Mesendoderm (in vitro differentiated cells): ENCODE results near the gene TAF10.

Experiments
- DNase-seq: peaks from one replicate; pipeline ENCODE4 v3.0.0; 2013
- H2AK5ac ChIP-seq: 2 replicates; pipeline ENCODE4 v1.6.1; 2013; ENCODE audit warnings: low read length, inconsistent platforms
- H2BK120ac ChIP-seq: 2 replicates; pipeline ENCODE4 v1.6.1; 2013; ENCODE audit warnings: low read depth, mild to moderate bottlenecking, low read length, moderate library complexity, mixed read lengths
- H2BK15ac ChIP-seq: replicated peaks from 2 replicates; pipeline ENCODE4 v1.6.1; 2013; ENCODE audit warnings: low read depth, mild to moderate bottlenecking, moderate library complexity
- H2BK5ac ChIP-seq: 2 replicates; pipeline ENCODE4 v1.6.1; 2013; ENCODE audit warnings: low read length, inconsistent platforms
- H3K18ac ChIP-seq: 2 replicates; pipeline ENCODE4 v1.6.1; 2013; ENCODE audit warnings: mild to moderate bottlenecking, low read length, mixed read lengths
- H3K23ac ChIP-seq: one replicate; pipeline ENCODE4 v1.6.1; 2013; ENCODE audit warnings: low read length
- H3K27ac ChIP-seq: 2 replicates; pipeline ENCODE4 v1.5.1; 2013; ENCODE audit warnings: low read depth, mild to moderate bottlenecking, inconsistent platforms, low read length, moderate library complexity
- H3K27me3 ChIP-seq: 2 replicates; pipeline ENCODE4 v1.6.1; 2013; ENCODE audit warnings: low read length, control low read depth, mild to moderate bottlenecking, inconsistent platforms; ENCODE audit not compliant: insufficient read depth, poor library complexity
- H3K36me3 ChIP-seq: 2 replicates; pipeline ENCODE4 v1.6.1; 2013; ENCODE audit warnings: low read length, inconsistent platforms; ENCODE audit not compliant: control insufficient read depth, insufficient read depth
- H3K4ac ChIP-seq: one replicate; pipeline ENCODE4 v1.6.1; 2013; ENCODE audit warnings: low read depth, mild to moderate bottlenecking, low read length, moderate library complexity
- H3K4me1 ChIP-seq: 2 replicates; pipeline ENCODE4 v1.6.1; 2013; ENCODE audit warnings: low read depth, low read length, inconsistent platforms; ENCODE audit not compliant: control insufficient read depth
- H3K4me2 ChIP-seq: 2 replicates; pipeline ENCODE4 v1.6.1; 2013; ENCODE audit warnings: low read length
- H3K4me3 ChIP-seq: 2 replicates; pipeline ENCODE4 v1.5.1; 2013; ENCODE audit warnings: mild to moderate bottlenecking, low read length
- H3K56ac ChIP-seq: one replicate; pipeline ENCODE4 v1.6.1; 2013; ENCODE audit warnings: low read length
- H3K79me1 ChIP-seq: 2 replicates; pipeline ENCODE4 v1.6.1; 2013; ENCODE audit warnings: low read length, inconsistent platforms
- H3K79me2 ChIP-seq: 2 replicates; pipeline ENCODE4 v1.6.1; 2013; ENCODE audit warnings: mild to moderate bottlenecking, low read length; ENCODE audit not compliant: control insufficient read depth, insufficient read depth
- H3K9ac ChIP-seq: 2 replicates; pipeline ENCODE4 v1.6.1; 2013; ENCODE audit warnings: low read length, inconsistent platforms
- H4K5ac ChIP-seq: one replicate; pipeline ENCODE4 v1.6.1; 2013; ENCODE audit warnings: low read length
- H4K8ac ChIP-seq: one replicate; pipeline ENCODE4 v1.6.1; 2013; ENCODE audit warnings: low read depth, mild to moderate bottlenecking, control low read depth, low read length, moderate library complexity
- WGBS: extraction: QIAGEN DNeasy Blood & Tissue Kit; methylation state at CpG from one replicate; pipeline ENCODE4 v1.1.7; 2013; ENCODE audit warnings: low lambda C conversion rate, missing lambda C conversion rate; ENCODE audit not compliant: insufficient coverage; ENCODE audit errors: extremely low coverage; 5-methylcytosine and 5-hydroxymethylcytosine counted together

The TAF10 gene

GRCh38 chr11:6655790-6656583 lies 44.0 kb upstream of the TAF10 start, which contains the start of gene DCHS1:
Gene DCHS1, minus strand, starts transcription at chr11:6655809. Its CDS starts 14,196 bp downstream, at chr11:6641613.
- DNase-seq: peak; percentile 33
- H3K4ac ChIP-seq: no peak within 1 kb of the TSS
- H3K36me3 ChIP-seq: no peaks in the 10 kb centered on the region
- no CpG with 5 or more reads among the region's 56 CpGs for WGBS
- no peaks in the 10 kb centered on the region for H3K79me2 ChIP-seq
- peak within 1 kb of the TSS; percentile 72 for H3K4me3 ChIP-seq
- H4K5ac ChIP-seq: no peak within 1 kb of the TSS
- H4K8ac ChIP-seq: no peak within 1 kb of the TSS
- H3K79me1 ChIP-seq: no peaks in the 10 kb centered on the region
- H3K27me3 ChIP-seq: peaks cover 6% of the 10 kb centered on the region
- H3K23ac ChIP-seq: no peak within 1 kb of the TSS
- H2BK15ac ChIP-seq: no peak within 1 kb of the TSS
- peak within 1 kb of the TSS; percentile 80 for H3K9ac ChIP-seq
- no peak within 1 kb of the TSS for H2BK5ac ChIP-seq
- peaks cover 5% of the 10 kb centered on the region for H3K4me1 ChIP-seq
- peak within 1 kb of the TSS; percentile 85 for H3K18ac ChIP-seq
- peak within 1 kb of the TSS; percentile 71 for H3K4me2 ChIP-seq
- no peak within 1 kb of the TSS for H2AK5ac ChIP-seq
- H3K56ac ChIP-seq: peak within 1 kb of the TSS; percentile 91
- no peak within 1 kb of the TSS for H3K27ac ChIP-seq
- no peak within 1 kb of the TSS for H2BK120ac ChIP-seq

DNA sequence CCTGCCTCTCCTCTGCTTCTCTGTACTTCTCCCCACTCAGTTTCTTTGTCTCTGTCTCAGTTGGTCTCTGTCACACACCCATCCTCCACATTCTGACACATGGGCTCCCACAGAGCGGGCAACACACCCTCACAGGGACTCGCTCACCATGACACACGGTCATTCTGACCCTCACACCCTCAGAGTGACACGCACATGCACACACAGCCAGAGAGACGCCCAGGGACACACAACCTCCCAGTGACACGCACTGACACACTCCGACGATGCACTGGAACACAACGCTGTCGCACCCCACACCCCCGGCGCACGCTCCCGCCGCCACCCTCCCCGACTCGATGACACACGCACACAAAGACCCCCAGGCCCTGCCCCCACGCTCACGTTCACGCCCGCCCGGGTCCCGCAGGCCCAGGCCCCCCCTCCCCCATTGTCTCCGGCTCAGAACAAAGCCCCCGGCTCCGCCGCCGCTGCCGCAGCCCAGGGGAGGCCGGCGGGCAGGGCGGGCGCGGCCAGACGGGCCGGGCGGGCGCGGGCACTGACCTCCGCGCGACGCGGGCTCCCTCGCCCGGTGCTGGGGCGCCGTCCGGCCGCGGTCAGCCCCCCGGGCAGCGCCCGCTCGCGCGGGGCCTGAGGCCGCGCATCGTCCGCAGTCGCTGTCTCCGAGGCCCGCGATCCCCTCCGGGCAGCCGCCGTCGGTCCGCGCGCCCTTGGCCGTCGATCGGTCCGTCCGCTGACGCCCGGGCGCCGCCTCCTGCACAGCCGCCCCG lies 43.2 kb upstream of the TAF10 start:
- Histone ChIP-seq H4K8ac (no peak overlapping the region), H2BK5ac (no peak overlapping the region), H3K79me2 (no peaks in the 10 kb centered on the region), H3K27ac (no peak overlapping the region), H3K79me1 (no peaks in the 10 kb centered on the region), H2BK15ac (no peak overlapping the region), H3K4me2 (peak overlapping the region; percentile 21), H3K4ac (no peak overlapping the region), H3K36me3 (no peaks in the 10 kb centered on the region), H3K27me3 (peaks cover 6% of the 10 kb centered on the region), H3K23ac (no peak overlapping the region), H3K4me3 (peak overlapping the region; percentile 7), H3K56ac (peak overlapping the region; percentile 75), H2BK120ac (no peak overlapping the region), H2AK5ac (no peak overlapping the region), H3K4me1 (peaks cover 5% of the 10 kb centered on the region), H3K18ac (peak overlapping the region; percentile 85), H4K5ac (no peak overlapping the region), H3K9ac (peak overlapping the region; percentile 49)
- no CpG with 5 or more reads among the region's 84 CpGs for WGBS
- DNase-seq: no peak

- H3K18ac ChIP-seq: no peak overlapping the region
- H2BK120ac ChIP-seq: no peak overlapping the region
- DNase-seq: no peak
- H3K4me3 ChIP-seq: no peak overlapping the region
- no peak overlapping the region for H3K4me2 ChIP-seq
- H3K36me3 ChIP-seq: no peaks in the 10 kb centered on the region
- no peak overlapping the region for H3K9ac ChIP-seq
- no peak overlapping the region for H4K8ac ChIP-seq
- H3K4me1 ChIP-seq: peaks cover 5% of the 10 kb centered on the region
- no peak overlapping the region for H4K5ac ChIP-seq
- no peak overlapping the region for H2AK5ac ChIP-seq
- peak overlapping the region; percentile 75 for H3K56ac ChIP-seq
- no peak overlapping the region for H2BK5ac ChIP-seq
- no peaks in the 10 kb centered on the region for H3K79me2 ChIP-seq
- no CpG with 5 or more reads among the region's 9 CpGs for WGBS
- H3K79me1 ChIP-seq: no peaks in the 10 kb centered on the region
- H3K27ac ChIP-seq: no peak overlapping the region
- no peak overlapping the region for H3K23ac ChIP-seq
- peaks cover 6% of the 10 kb centered on the region for H3K27me3 ChIP-seq
- H3K4ac ChIP-seq: no peak overlapping the region
- no peak overlapping the region for H2BK15ac ChIP-seq
Measured at GRCh38 chr11:6654281-6655019, 42.4 kb upstream of the TAF10 start.

- H4K5ac ChIP-seq: no peak overlapping the region
- H3K27ac ChIP-seq: no peak overlapping the region
- no peak overlapping the region for H3K56ac ChIP-seq
- H3K4me3 ChIP-seq: no peak overlapping the region
- H2BK15ac ChIP-seq: no peak overlapping the region
- H2BK120ac ChIP-seq: no peak overlapping the region
- no peaks in the 10 kb centered on the region for H3K79me1 ChIP-seq
- H3K79me2 ChIP-seq: no peaks in the 10 kb centered on the region
- no peak overlapping the region for H3K9ac ChIP-seq
- H4K8ac ChIP-seq: no peak overlapping the region
- no peak overlapping the region for H2BK5ac ChIP-seq
- no peak for DNase-seq
- no peak overlapping the region for H3K4ac ChIP-seq
- peaks cover 5% of the 10 kb centered on the region for H3K4me1 ChIP-seq
- peaks cover 6% of the 10 kb centered on the region for H3K27me3 ChIP-seq
- H3K23ac ChIP-seq: no peak overlapping the region
- no peak overlapping the region for H3K18ac ChIP-seq
- no peak overlapping the region for H3K4me2 ChIP-seq
- WGBS: 100% methylated on average over 1 of the region's 2 CpGs
- H2AK5ac ChIP-seq: no peak overlapping the region
- H3K36me3 ChIP-seq: no peaks in the 10 kb centered on the region
Measured at GRCh38 chr11:6653656-6654055, 41.6 kb upstream of the TAF10 start.

DNA sequence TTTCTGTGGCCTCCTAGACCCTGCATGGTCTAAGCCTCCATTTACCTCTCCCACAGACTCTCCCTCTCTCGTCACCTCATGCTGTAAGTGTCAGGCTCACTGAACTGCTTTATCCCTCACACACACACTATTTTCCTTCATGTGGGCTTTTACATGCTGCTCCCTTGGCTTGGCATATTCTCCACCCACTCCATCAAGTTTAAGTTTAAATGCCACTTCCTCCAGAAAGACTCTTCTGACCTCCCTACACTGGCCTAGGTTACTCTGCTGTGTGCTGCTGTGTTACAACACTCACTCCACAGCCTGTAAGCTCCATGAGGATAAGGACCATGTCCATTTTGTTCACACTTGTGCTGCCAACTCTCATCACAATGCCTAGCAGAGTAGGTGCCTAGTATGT lies 41.1 kb upstream of the TAF10 start:
- no CpG with 5 or more reads among the region's 1 CpG for WGBS
- no peaks in the 10 kb centered on the region for H3K79me1 ChIP-seq
- no peak overlapping the region for H4K8ac ChIP-seq
- no peak overlapping the region for H3K56ac ChIP-seq
- DNase-seq: no peak
- H2BK5ac ChIP-seq: no peak overlapping the region
- no peak overlapping the region for H3K9ac ChIP-seq
- H3K23ac ChIP-seq: no peak overlapping the region
- H3K27me3 ChIP-seq: peaks cover 6% of the 10 kb centered on the region
- no peak overlapping the region for H4K5ac ChIP-seq
- no peak overlapping the region for H3K27ac ChIP-seq
- H3K18ac ChIP-seq: no peak overlapping the region
- no peaks in the 10 kb centered on the region for H3K79me2 ChIP-seq
- peaks cover 5% of the 10 kb centered on the region for H3K4me1 ChIP-seq
- H3K36me3 ChIP-seq: no peaks in the 10 kb centered on the region
- H2AK5ac ChIP-seq: no peak overlapping the region
- H2BK15ac ChIP-seq: no peak overlapping the region
- H3K4ac ChIP-seq: no peak overlapping the region
- no peak overlapping the region for H3K4me3 ChIP-seq
- no peak overlapping the region for H3K4me2 ChIP-seq
- no peak overlapping the region for H2BK120ac ChIP-seq
